HG02938 (cell line): Measurements from ENCODE around the gene ETV6.

Experiments used
- ATAC-seq: cut with Tn5 transposase; IDR thresholded peaks from one replicate; pipeline ENCODE4 v1.9.1; 2021; ENCODE audit warnings: mild to moderate bottlenecking, moderate library complexity; ENCODE audit not compliant: unreplicated experiment

Gene ETV6

DNA sequence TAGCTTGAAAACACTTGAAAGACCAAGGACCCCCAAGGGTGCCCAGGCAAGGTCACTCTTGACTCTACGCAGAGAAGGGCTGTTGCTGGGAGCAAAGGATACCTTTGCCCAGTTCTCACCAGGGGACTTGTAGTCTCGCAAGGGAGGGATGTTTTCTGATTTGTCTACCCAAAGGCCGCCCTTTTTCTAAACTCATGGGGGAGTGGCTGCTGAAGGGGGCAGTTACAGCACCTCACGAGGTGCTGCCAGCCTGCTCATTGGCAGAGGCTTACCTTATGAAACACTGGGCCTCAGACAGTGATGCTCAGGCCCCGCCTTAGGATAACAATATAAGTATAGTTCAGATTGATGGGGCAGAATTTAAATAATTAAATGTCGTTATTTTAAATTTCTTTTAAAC lies 107.0 kb downstream of the ETV6 start:
- no peak for ATAC-seq

DNA sequence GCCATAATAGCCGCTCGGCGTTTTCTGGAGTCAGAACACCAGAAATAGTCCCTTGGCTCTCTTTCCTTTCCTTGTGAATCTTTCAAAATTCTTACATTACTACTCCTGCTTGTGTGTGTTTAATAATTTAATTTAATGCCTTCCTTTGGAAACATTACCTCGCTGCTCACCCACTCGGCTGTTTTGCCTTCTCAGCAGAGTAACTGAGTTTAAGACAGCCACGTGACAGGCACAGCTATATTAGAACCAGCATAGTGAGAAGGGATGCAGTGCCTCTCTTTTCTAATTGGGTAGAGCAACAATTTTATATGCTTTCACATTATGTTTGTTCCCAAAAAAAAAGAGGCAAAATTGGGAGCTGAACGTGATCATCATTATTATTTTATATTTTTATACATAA lies 107.6 kb downstream of the ETV6 start:
- no peak for ATAC-seq

DNA sequence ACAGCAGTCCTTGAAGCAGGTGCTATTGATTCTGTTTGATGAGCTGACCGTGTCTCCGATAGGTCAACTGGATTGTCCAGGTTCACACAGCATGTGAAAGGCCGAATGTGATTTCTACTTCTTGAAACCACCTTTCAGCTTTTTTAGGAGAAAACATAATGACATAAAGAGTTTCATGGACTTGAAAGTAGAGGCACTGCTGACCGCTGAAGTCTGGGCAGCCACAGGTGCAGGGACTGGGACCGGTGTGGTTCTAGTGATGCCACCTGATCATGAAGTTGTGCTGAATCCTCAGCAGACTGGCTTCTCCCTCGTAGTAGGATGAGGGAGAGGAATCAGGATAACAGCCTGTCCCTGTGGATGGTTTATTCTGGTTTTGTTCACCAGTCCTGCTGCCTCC lies 108.1 kb downstream of the ETV6 start:
- no peak for ATAC-seq

DNA sequence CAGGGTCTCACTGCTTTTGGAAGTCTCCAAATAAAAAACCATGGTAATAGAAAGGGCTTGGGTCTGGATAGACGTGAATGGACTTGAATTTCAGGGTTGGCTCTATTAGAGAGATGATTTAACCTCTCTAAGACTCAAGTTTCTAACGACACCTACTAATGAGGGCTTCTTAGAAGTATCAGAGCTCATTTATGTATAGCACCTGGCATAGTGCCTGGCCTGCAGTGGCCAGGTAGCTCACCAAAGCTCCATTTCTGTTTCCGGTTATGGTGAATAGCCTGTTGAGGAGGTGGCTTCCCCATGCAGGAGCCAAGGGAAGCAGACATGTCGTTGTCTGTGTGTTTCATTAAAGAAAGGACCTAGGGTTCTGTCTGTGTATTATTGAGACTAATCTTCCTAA lies 108.6 kb downstream of the ETV6 start:
- ATAC-seq: no peak

DNA sequence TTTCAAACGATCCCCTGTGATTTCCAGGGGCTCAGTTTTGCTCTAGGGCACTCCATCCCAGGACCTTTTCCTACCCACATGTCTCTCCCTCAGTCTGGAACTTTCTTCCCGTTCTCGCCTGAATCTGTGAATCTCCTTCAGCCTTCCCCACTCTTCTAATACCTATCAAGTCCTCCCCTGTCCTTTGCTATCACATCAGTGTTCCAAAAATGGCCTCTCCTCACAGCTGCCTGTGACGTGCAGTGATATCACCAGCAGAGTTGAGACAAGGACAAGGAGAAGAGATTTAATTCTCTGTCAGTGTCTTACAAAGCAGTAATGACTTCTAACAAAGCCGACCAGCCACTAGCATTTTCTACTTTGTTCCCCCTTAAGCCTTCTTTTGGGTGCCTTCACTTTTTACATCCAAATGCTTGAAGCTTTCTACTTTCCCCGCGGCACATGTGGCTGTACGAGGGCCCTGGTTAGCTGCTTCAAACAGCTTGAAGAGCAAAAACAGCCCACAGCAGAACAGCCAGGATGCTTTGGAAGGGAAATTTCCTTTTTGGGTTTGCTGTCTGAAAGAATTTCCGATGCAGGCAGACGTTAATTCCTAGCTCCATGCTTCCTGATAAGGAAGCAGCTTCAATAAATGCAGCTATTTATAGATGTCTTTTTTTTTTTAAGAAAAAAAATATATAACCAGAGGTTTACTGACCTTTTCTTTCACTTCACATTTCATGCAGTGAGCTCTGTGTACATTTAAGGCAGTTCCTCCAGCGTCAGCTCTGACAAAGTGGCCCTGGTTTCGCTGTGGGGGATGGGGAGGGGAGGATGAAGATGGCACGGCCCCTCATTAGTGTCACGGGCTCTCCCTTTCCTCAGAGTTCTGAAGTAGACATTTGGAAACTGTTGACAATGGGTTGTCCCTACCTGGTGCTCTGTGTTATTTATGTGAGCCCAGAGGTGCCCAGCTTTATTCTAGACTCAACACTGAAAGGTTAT lies 109.3 kb downstream of the ETV6 start:
- no peak for ATAC-seq

DNA sequence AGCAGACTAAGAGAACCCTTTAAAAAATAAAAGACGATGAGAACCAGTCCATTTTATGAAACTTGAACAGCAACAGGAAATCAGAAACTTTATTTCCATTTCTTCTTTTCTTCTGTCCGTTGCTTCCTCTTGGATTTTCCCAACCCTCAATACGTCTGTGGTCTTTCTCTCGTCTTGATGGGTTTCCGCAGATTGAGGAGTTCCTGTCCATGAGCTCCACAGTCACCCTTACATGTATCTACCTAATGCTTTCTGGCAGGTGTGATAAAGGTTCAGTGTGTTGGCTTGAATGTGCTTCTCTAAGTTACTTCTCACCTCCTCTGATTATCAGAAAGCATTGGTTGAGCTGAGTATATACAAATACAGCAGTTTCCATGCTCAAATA lies 110.0 kb downstream of the ETV6 start:
- ATAC-seq: no peak

DNA sequence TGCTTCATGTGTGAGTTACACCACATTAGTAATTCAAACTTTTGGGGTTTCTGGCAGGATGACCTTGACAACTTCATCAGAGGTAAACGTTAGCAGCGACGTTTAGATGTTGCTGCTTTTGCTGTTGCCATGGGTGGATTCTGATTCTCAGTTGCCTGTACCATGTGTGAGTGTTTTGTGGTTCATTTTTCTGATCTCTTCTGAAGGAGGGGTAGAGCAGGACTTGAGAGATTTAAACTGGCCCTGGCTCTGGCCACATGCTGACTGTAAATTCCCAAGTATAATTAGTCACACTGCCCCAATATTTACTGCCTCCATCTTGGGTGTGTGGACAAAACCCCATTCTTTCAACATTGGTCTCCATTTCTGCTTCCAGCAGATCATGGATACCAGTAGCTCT lies 110.4 kb downstream of the ETV6 start:
- no peak for ATAC-seq

DNA sequence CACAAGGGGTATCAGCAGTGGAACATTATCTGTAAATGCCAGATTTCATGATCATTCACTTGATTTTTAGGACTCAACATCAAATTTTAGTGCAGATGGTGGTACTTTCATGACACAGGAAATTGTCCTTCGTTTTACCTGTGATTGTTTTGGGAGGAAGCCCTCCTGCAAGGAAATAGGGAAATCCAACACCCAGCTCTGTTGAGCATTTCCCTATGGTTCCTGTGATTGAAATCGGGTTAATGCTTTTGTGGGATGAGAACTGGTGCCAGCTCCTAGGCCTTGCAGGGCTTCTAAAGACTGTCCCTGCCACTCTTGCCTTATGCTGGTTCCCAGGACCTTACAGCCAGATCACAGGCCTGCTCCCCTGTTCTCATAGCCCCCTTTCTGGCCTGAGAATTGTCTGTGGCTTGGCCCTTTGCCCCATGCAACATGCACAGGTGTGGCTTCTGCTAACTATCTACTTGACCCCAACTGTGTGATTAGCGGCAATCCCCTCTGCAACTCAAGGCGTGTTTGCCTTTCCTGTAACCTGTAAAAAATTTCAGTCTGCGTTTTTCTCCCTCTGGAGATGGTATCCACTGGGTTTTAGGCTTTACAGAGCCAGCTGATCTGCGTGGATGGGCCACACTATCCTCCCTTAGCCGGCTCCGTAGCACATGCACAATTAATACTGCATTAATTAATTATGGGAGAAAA lies 112.5 kb downstream of the ETV6 start:
- ATAC-seq: peak; percentile 44

DNA sequence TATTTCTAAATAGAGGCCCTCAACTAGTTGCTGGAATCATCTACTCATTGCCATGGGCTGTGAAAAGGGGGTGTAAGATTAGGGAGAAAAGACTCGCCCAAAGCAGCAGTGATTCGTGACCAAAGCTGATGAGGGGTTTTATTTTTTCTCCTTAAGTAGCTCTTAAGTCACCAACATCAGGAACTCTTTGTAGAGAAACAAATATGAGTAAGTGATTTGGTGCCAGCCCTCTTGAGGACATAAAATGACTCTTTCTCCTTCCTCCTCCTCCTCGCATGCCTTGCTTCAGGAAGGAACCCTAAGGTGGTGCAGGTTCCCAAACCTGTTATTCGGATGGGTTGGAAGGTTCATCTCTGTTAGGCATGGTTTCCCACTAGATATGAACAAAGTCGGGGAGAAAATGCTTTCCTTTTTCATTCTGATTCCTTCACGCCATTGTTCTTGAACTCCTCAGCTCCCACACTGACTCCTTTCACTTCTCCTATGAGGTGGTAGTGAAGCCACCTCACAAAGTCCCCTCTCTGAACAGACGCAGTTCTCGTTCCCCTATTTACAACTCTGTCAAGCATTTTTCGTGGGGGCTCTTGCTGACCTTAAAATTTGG lies 113.4 kb downstream of the ETV6 start:
- no peak for ATAC-seq

DNA sequence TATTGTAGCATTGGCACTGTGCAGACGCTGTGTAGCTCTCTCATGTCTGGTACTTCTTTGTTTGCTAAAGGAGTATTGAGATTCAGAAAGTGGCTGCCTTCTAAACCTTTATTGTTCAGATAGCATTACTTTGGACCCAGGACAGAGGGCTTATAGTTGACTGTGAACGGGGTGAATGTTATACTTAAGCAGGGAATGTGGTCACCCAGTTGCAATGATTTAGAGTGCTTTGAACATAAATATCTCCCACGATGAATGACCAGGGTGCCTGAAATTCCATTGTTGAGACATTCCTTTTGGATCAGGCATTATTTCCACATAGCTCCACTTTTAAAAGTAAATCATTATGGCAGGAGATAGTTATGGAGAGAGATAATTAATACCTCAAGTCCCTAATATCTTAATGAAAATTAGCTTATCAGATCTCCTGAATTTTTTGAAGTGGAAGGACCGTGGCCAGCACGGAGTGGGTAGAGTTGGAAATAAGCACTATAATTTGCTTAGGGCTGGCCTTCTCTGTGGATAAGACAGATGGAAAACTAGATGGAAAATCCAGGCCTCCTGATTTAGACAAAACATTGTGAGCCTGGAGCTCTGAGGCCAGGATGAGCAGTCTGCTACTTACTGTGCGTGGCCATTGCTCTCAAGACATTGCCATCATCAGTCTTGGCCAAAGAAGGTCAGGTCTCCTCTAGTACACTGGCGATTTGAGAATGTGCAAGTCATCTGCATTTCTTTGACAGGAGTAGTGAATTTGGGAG lies 114.5 kb downstream of the ETV6 start:
- ATAC-seq: no peak

DNA sequence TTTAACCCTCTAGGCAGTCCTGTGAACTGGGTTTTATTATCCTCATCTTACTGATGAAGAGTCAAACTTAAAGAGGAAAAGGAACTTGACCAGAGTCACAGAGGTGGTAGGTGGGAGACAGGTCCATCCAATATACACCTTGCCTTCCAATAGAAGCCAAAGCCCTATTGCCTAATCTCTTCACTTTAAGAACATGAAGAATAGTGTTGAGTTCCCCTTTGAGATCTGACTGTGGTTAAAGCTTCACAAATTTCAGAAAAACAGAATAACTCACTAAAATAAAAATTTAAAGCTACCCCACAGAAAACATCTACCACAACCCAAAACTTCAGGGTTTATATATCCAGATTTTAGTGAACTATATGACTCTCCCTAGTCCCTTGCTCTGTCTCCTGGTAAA lies 115.4 kb downstream of the ETV6 start:
- ATAC-seq: no peak

DNA sequence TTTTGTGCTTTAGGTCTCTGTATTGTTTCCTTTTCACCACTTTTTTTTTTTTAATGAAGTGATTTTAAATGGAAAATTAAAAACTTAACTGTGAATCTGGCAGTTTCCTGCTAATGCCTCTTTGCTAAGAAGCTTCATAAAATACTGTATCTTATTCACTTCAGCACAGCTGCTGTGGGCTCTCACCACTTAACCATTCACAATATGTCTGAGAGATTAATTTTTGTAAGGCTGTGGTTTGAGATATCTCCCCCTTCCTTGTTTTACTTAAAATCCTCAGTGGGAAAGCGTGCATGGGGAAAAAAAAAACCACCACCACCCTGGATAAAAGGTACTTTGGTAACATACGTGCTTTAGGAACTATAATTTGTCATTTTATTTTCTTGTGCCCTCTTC lies 115.9 kb downstream of the ETV6 start:
- ATAC-seq: no peak

DNA sequence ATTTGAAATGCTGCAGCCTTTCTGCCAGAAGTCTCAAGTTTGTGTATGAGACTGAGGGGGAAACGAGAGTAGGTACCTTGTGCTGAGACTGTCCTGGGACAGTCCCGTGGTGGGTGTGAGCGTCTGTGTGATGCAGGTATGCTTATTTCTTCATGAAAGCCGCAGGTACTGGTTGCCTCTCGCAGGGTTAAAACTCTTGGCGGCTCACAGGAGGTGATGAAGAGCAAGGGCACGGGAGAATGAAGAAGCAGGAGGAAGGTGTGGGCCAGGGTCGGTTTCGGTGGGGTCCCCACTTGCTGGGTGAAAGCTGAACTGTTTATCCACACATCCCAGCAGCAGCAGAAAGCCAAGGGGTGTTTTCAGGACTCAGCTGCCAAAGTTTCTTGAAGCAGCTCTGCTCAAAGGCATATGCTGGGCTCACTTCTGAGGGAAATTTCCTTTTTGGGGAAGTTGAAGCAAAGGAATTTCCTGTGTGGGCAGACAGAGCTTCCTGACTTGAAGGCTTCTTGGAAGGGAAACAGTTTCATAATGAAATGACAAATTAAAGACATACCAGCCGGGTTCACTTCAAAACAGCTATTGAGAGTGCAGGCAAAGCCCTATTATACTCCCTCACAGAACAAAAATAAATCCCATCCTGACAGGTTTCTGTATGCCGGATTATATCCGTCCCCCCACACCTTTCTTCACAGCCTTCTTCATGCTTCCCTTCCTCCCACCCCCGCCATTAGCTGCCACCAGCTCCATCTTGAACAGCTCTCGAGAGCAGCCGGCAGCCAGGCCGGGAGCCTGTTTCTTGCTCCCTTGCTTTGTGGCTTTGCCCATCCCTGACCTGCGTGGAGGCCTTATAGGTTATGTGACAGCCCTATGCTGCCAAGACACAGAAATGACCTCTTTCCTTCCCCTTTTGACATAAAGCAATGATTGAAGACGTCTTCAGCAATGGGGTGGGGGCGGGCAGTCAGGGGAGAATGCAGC lies 116.6 kb downstream of the ETV6 start:
- ATAC-seq: peak; percentile 81

DNA sequence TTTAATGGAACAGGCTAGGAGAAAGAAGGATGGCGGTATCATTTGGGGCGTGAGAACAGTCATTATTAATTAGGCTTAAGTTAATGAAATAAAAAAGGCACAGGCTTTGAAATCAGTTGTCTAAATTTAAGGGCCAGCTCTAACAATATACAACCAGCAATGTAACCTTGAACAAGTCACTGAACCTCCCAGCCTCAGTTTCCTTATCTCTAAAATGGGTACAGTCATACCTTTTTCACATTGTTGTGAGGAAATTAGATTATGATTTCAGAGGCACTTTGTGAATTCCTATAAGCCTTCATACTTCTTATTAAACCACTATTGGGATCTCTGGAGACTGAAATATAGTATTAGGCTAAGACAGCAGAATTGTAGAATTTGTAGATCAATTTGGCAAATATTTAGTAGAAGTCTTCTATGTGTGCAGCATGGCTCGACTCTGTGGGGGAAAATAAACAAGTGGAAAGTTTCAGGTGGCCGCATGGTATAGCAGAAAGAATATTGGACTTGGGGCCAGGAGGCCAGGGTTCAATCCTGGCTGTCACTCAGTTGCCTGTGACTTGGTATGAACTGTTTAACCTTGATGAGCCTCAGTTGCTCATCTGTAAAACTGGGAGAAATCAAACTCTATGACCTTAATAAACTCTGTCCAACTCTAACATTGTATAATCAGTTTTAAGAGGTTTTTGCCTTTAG lies 117.7 kb downstream of the ETV6 start:
- ATAC-seq: no peak

DNA sequence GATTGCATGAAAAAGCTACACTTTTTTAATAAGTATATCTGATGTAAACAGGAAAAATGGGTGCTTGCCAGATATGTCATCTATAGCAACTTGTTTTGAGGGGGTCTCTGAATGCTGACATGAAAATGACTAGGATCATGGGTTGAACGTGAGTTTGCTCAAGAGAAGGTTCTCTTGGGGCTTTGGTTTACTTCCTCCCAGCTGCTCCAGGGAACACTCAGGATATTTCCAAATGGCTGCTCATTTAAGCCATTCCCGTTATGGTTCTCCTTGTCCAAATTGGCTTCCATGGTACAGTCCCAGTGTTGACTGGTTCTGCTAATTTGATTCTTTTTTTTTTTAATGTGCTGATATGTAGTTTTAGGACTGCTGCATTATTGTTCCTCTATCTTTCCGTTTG lies 118.3 kb downstream of the ETV6 start:
- ATAC-seq: no peak

DNA sequence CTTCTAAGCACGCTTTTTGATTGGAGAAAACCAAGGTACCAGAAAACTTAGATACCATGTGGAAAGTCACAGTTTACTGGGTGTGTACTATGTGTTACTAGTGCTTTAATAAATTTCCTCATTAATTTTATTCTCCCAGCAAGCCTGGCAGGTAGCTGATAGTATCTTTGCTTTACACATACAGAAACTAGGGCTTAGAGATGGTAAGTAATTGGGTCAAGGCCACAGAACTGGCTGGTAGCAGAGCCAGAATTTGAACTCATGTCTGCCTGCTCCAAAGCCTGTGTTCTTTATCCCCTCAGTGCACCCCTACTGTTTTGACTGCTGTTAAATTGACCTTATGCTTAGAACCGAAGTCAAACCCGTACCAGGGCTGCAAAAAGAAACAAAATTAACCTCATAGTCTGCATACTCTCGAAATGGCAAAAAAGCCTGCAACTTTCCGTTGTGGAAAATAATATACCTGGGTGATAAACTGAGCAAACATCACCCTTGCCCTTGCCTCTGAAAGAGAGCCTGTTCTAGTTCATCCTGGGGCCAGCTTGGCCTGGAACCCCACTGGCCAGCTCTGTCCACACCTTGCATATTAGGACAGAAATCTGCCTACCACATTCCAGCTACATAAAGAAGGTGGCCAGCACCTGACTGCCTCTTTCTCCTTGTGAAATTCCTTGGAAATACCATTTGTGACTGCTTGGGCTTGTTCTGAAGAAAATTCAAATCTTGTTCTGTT lies 118.9 kb downstream of the ETV6 start:
- no peak for ATAC-seq

DNA sequence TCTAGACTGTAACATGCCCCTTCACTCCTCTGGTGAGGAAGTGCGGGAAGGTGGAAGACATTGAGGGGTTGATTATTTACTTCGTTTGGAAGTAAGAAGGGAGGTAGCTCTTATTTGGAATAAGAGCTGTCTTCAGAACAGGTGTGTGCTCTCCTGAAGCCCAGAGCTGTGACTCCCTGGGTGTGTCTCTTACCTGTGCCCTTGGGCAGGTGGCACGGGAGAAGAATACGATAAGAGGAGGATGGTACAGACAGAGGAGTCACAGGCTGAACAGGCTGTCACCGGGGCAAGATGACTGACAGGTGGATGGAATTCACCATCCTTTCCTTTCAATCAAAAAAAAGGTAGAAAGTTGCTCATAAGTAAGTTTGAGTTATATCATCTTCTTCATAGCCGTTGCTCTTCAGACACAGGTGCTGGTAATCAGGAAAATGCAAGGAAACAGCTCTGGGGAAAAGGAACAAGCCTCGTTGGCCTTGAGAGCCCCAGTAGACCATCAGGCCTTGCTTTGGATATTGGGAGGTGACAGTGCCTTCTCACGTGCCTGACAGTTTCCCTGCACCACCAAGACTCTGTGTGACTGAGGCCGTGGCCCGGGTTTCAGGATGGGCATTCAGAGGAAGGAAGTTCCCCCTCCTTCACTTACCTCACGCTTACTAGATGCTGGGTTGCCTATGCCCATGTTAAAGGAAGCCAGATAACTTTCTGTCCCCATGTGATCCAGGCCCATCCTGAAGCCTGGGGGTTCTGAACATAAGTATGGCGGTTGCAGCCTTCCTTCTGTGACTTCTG lies 120.4 kb downstream of the ETV6 start:
- no peak for ATAC-seq

DNA sequence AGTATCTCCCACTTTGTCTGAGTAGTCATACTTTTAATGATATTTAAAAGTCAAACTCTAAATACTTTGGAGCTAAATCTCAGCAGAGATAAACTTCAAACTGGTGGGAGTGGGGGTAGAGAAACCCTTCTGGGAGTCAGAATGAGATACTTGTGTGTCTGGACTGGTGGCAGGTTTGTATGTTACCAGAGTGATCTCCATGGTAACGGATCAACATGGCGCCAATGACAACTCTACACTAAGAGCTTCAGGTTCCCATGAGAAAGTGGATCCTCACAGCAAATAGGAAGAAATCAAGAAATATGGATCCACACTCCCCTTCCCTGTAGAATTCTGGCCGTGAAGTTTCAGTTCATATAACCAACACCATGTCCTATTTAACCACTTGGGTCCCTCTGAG lies 121.9 kb downstream of the ETV6 start:
- ATAC-seq: no peak
